ENCODE data around the gene STX19. TPM values are rescaled to one million over a fixed set of nuclear protein-coding genes. Genes with fewer than 3 reads are reported as not detected.
"Not testable (repeated sequence)": the region's sequence is repeated elsewhere in the genome, so short reads cannot be mapped to it uniquely, and the experiment has no call there.

Gene STX19
- total and polyA plus RNA-seq, 2 of the 13 experiments (the other 11 are each of a cell fraction or from before 2014, with no cell fraction given), result not detected

DNA sequence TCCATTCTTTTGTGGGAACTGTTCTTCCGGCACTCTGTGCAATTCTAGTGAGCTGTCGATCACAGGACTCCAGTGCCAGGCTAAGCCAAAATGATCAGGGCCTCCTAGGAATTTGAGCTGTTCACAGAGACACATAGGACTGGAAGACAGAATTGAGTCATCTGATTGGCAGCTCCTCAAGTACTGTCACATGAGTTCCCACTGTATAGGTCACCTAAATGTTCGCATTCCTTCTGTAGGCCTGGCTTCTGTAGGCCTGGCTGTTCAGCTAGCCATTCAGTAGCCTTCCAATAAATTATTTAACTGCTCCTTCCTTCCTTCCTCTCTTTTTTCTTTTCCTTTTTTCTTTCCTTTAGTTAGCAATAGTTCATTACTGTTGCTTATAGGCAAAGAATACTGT, 59.0 kb downstream of the STX19 start:
- ChIA-PET CTCF (ENCODE audit: low intra/inter-chr PET ratio, low total read pairs) (no interaction called here), POLR2A (no interaction called here)
- FAIRE-seq, result no peak
- H3K4me1 ChIP-seq (ENCODE audit: insufficient read depth, low read length), result peaks cover 14% of the 10 kb centered on the region
- WGBS (ENCODE audit: low lambda C conversion rate), result 82% methylated on average over 3 of the region's 3 CpGs
- no peak overlapping the region for H3K27ac ChIP-seq (ENCODE audit: extremely low read length, insufficient read depth, low read length)
- H3K4me2 ChIP-seq (ENCODE audit: low read depth, low read length), result no peak overlapping the region
- no peaks in the 10 kb centered on the region for H4K20me1 ChIP-seq (ENCODE audit: insufficient read depth, low read length)
- no peak overlapping the region for H3K4me3 ChIP-seq (replicated peaks in 1 of 3; ENCODE audit: insufficient read depth in 1 of 3, low read depth in 2 of 3, low read length in 3 of 3)
- H2AFZ ChIP-seq (ENCODE audit: low read length), result no peak overlapping the region
- no peaks in the 10 kb centered on the region; a peak in 1 of 5 replicates for H3K27me3 ChIP-seq (ENCODE audit: control insufficient read depth in 1 of 2, insufficient read depth in 2 of 2, low read length in 2 of 2)
- TF ChIP-seq POLR2G (IDR thresholded peaks at IDR 0.05; ENCODE audit: low read depth, low read length) (no peak), ZC3H4 (CRISPR knock-in tag; IDR thresholded peaks at IDR 0.05; ENCODE audit: borderline replicate concordance) (no peak), ZNF256 (CRISPR knock-in tag; conservative IDR thresholded peaks at IDR 0.05) (no peak)
- no peak for DNase-seq (ENCODE audit: low spot score)
- BruUV-seq (replicated peaks), result no TSS peak
- H3K9me3 ChIP-seq (ENCODE audit: low read length), result no peaks in the 10 kb centered on the region
- peaks cover 7% of the 10 kb centered on the region for H3K79me2 ChIP-seq (ENCODE audit: insufficient read depth, low read length)
- in situ Hi-C loops (cut with HindIII; ENCODE audit: extremely low pct_ligation_motif_present, low pct_unique_long_range_greater_than_20kb), result no loop called here
- 0 out of 5 replicates have a peak, but pooled peaks cover 0 to 4% of the 10 kb centered on the region in 2 experiments for H3K36me3 ChIP-seq (replicated peaks in 1 of 2; ENCODE audit: control insufficient read depth in 1 of 2, insufficient read depth in 2 of 2, low read length in 2 of 2)
- no peak for ATAC-seq
- intact Hi-C loops (cut with micrococcal nuclease; ENCODE audit: unreplicated experiment), result no loop called here
- no peak overlapping the region for H3K9ac ChIP-seq (ENCODE audit: insufficient read depth, low read depth, low read length)

DNA sequence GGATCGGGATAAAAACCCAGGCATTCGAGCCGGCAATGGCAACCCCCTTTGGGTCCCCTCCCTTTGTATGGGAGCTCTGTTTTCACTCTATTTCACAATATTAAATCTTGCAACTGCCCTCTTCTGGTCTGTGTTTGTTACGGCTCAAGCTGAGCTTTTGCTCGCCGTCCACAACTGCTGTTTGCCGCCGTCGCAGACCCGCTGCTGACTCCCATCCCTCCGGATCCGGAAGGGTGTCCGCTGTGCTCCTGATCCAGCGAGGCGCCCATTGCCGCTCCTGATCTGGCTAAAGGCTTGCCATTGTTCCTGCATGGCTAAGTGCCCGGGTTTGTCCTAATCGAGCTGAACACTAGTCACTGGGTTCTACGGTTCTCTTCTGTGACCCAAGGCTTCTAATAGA, 63.3 kb downstream of the STX19 start:
- intact Hi-C loops (cut with micrococcal nuclease; ENCODE audit: unreplicated experiment); in situ Hi-C loops (cut with HindIII; ENCODE audit: extremely low pct_ligation_motif_present, low pct_unique_long_range_greater_than_20kb): not testable (repeated sequence)
- 98% methylated on average over 17 of the region's 19 CpGs for WGBS (ENCODE audit: low lambda C conversion rate)

More for the DNA sequence above, 63.3 kb downstream of the STX19 start:
- H3K9ac ChIP-seq (ENCODE audit: insufficient read depth, low read depth, low read length); FAIRE-seq; H4K20me1 ChIP-seq (ENCODE audit: insufficient read depth, low read length); H3K9me3 ChIP-seq (ENCODE audit: low read length); H3K4me3 ChIP-seq (replicated peaks in 1 of 3; ENCODE audit: insufficient read depth in 1 of 3, low read depth in 2 of 3, low read length in 3 of 3); BruUV-seq (replicated peaks); ATAC-seq; H2AFZ ChIP-seq (ENCODE audit: low read length); H3K27ac ChIP-seq (ENCODE audit: extremely low read length, insufficient read depth, low read length); H3K79me2 ChIP-seq (ENCODE audit: insufficient read depth, low read length); H3K4me2 ChIP-seq (ENCODE audit: low read depth, low read length); CTCF ChIA-PET (ENCODE audit: low intra/inter-chr PET ratio, low total read pairs); DNase-seq (ENCODE audit: low spot score); H3K27me3 ChIP-seq (ENCODE audit: control insufficient read depth in 1 of 2, insufficient read depth in 2 of 2, low read length in 2 of 2); H3K36me3 ChIP-seq (replicated peaks in 1 of 2; ENCODE audit: control insufficient read depth in 1 of 2, insufficient read depth in 2 of 2, low read length in 2 of 2): not testable (repeated sequence)
- peaks cover 27% of the 10 kb centered on the region for H3K4me1 ChIP-seq (ENCODE audit: insufficient read depth, low read length)
- POLR2A ChIA-PET, result interaction anchor here (1.1 to 1.8 kb wide), 3 partner anchors 8 to 98 kb away, joined by 3 to 8 read pairs (median 5); partner anchors contain the start of genes DHFR2, NSUN3 and PROS1
- TF ChIP-seq, protein P1, sequence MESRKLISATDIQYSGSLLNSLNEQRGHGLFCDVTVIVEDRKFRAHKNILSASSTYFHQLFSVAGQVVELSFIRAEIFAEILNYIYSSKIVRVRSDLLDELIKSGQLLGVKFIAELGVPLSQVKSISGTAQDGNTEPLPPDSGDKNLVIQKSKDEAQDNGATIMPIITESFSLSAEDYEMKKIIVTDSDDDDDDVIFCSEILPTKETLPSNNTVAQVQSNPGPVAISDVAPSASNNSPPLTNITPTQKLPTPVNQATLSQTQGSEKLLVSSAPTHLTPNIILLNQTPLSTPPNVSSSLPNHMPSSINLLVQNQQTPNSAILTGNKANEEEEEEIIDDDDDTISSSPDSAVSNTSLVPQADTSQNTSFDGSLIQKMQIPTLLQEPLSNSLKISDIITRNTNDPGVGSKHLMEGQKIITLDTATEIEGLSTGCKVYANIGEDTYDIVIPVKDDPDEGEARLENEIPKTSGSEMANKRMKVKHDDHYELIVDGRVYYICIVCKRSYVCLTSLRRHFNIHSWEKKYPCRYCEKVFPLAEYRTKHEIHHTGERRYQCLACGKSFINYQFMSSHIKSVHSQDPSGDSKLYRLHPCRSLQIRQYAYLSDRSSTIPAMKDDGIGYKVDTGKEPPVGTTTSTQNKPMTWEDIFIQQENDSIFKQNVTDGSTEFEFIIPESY (CRISPR knock-in tag; IDR thresholded peaks at IDR 0.05), result peak; percentile 39; the same call in 1 of the 2 replicates

Small RNA genes within 50 kb of the gene (small RNA-seq; reads per million reads assigned to genes)
- gene RF00019 (ENCODE audit: insufficient read depth in 2 of 3, insufficient read length in 3 of 3, low read depth in 2 of 3, low replicate concordance in 1 of 3) (0 reads per million in 3 experiments), gene RNU6-511P (ENCODE audit: insufficient read depth in 2 of 3, insufficient read length in 3 of 3, low read depth in 2 of 3, low replicate concordance in 1 of 3) (0 reads per million in 3 experiments)

Other genes with a start within 250 kb of the STX19 start
- gene PROS1, start 54.7 kb downstream of the STX19 start, total RNA-seq (2016; rRNA removed; fragmentation: Illumina TruSeq; extraction: Trizol), result 45.6 and 76.8 TPM in 2 replicates
- gene PROS1, start 54.7 kb downstream of the STX19 start, polyA plus RNA-seq (2011; rRNA removed), result 57.3 and 63.8 TPM in 2 replicates
- 9.6 and 12.7 TPM in 2 replicates for gene ARL13B, start 48.4 kb downstream of the STX19 start, total RNA-seq (2016; rRNA removed; fragmentation: Illumina TruSeq; extraction: Trizol)
- 1.6 and 2.2 TPM in 2 replicates for gene ARL13B, start 48.4 kb downstream of the STX19 start, polyA plus RNA-seq (2011; rRNA removed)
- gene DHFR2, start 34.3 kb upstream of the STX19 start, total RNA-seq (2016; rRNA removed; fragmentation: Illumina TruSeq; extraction: Trizol), result 3.1 and 4.6 TPM in 2 replicates
- gene DHFR2, start 34.3 kb upstream of the STX19 start, polyA plus RNA-seq (2011; rRNA removed), result 1.4 and 1.8 TPM in 2 replicates
- 10.6 and 12.4 TPM in 2 replicates for gene NSUN3, start 34.5 kb upstream of the STX19 start, total RNA-seq (2016; rRNA removed; fragmentation: Illumina TruSeq; extraction: Trizol)
- gene NSUN3, start 34.5 kb upstream of the STX19 start, polyA plus RNA-seq (2011; rRNA removed), result 3.2 and 3.6 TPM in 2 replicates